Activated naive CD4-positive, alpha-beta T cell treated with anti-CD3 and anti-CD28 coated beads for 36 hours (primary cell): Measurements from ENCODE around the gene PIGM. TPM values are rescaled to one million over a fixed set of nuclear protein-coding genes. Genes with fewer than 3 reads are reported as not detected.

Experiments
- CTCF ChIA-PET: fragments of 350-600 bp; sonication (Branson Sonifier 250); formaldehyde crosslinking; loops from one replicate; lab custom pipeline; 2021; ENCODE audit warnings: antibody characterized with exemption; lab: Charles Lee
- DNase-seq: peaks from one replicate; pipeline ENCODE4 v3.0.0-alpha.2; 2020
- H3K27ac Mint-ChIP-seq: one replicate; pipeline ENCODE4 v1.8.0; 2021; ENCODE audit warnings: mild to moderate bottlenecking, mixed read lengths
- H3K27me3 Mint-ChIP-seq: one replicate; pipeline ENCODE4 v1.8.0; 2021; ENCODE audit warnings: low read depth, mixed read lengths
- H3K36me3 Mint-ChIP-seq: one replicate; pipeline ENCODE4 v1.8.0; 2021; ENCODE audit warnings: low read depth, mixed read lengths
- H3K4me1 Mint-ChIP-seq: one replicate; pipeline ENCODE4 v1.8.0; 2021; ENCODE audit warnings: low read depth, mixed read lengths
- H3K4me3 Mint-ChIP-seq: one replicate; pipeline ENCODE4 v1.8.0; 2021; ENCODE audit warnings: mild to moderate bottlenecking, moderate library complexity, mixed read lengths
- H3K9me3 Mint-ChIP-seq: one replicate; pipeline ENCODE4 v1.8.0; 2021; ENCODE audit warnings: mixed read lengths
- intact Hi-C: fragments of 100-400 bp; cut with micrococcal nuclease; formaldehyde crosslinking; loops from one replicate; pipeline ENCODE4 v1.15.1; 2023
- total RNA-seq, 2 experiments: library from RNA; stranded (reverse); gene quantifications; one replicate each; pipeline ENCODE4 v1.2.3, GENCODE V29; 2021

The PIGM gene
- total RNA-seq, 2 experiments from 2014 or later: 2.6 TPM

DNA sequence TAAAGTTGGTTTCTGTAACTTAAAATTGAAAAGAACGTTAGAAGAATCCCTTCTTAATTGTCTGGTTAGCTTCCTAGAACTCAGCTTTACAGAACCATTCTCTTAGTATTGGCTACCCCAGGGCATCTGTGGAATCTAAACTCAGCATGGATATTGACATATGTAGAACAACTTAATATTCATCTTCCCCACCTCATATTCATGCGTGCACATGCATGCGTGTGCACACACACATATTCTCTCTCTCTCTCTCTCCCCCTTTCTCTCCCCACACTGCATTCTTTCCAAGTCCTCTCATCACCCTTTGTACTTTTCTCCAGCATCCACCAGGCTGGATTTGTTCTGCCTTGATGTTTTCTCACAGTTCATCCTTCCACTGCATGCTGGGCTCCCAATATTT, 13.4 kb downstream of the PIGM start:
- Mint-ChIP-seq H3K9me3 (no peaks in the 10 kb centered on the region), H3K4me1 (no peaks in the 10 kb centered on the region), H3K27ac (no peak overlapping the region), H3K4me3 (no peak overlapping the region), H3K36me3 (no peaks in the 10 kb centered on the region), H3K27me3 (peaks cover 3% of the 10 kb centered on the region)
- no peak for DNase-seq
- CTCF ChIA-PET: interaction anchor here (0.6 to 4.4 kb wide), 3 partner anchors 11 to 129 kb away, joined by 4 to 35 read pairs (median 6); no protein-coding TSS in a partner anchor
- intact Hi-C loops: no loop called here

DNA sequence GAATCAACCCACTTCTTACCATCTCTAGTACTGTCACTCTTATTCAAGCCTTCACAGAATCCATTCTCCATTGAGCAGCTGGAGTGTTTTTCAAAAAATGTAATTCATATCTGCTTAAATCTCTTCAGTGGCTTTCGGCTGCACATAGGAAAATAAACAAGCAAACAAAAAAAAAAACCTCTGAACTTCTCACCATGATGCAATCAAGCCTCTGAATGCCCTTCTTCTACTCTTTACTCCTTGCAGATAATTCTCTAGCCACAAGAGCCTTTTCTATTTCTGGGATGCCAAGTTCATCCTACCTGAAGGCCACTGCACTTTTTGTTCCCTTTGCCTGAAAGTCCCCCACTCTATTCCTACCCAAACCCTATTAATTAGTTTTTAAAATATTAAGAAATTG, 14.2 kb downstream of the PIGM start:
- no peak overlapping the region for H3K4me3 Mint-ChIP-seq
- H3K4me1 Mint-ChIP-seq: no peaks in the 10 kb centered on the region
- no peak overlapping the region for H3K27ac Mint-ChIP-seq
- CTCF ChIA-PET: interaction anchor here (0.6 to 4.4 kb wide), 5 partner anchors 10 to 130 kb away, joined by 3 to 35 read pairs (median 4); no protein-coding TSS in a partner anchor
- H3K9me3 Mint-ChIP-seq: no peaks in the 10 kb centered on the region
- intact Hi-C loops: no loop called here
- H3K36me3 Mint-ChIP-seq: no peaks in the 10 kb centered on the region
- DNase-seq: no peak
- peaks cover 3% of the 10 kb centered on the region for H3K27me3 Mint-ChIP-seq

DNA sequence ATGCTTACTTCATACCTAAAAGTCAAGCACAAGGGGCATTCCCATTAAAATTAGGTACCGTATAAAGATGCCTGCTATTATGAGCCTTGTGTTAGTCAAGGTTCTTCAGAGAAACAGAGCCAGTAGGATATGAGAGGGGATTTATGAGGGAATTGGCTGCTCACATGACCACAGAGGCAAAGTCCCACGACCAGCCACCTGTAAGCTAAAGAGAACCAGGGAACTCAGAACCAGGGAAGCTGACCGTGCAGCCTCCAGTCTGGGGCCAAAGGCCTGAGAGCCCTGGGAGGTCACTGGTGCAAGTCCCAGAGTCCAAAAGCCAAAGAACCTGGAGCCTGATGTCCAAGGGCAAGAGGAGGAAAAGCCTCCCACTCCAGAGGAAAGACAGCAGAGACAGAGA, 20.0 kb downstream of the PIGM start:
- H3K36me3 Mint-ChIP-seq: no peaks in the 10 kb centered on the region
- intact Hi-C loops: no loop called here

DNA sequence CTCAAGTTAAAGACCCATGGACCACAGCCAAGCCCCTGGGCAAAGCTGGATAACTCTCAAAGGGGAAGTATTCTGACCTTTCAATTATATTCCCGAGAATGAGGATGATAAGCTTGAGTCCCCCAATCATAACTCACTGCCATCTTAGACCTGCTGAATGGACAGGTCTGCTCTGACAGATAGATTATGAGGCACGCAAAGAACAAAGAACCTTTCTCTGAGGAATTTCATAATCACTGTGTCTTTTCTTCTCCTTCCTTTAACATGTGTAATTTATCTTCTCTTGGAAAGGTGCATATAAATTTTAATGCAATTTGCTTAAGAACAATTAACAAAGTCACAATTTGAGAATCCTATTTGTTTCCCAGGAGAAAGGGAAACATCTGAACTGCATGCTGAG, 22.0 kb downstream of the PIGM start:
- no peaks in the 10 kb centered on the region for H3K36me3 Mint-ChIP-seq
- intact Hi-C loops: loop anchor here (5.0 kb wide), 1 partner anchor 798 kb away; no protein-coding TSS in a partner anchor
- no peak overlapping the region for H3K27ac Mint-ChIP-seq
- no peak for DNase-seq
- no peaks in the 10 kb centered on the region for H3K4me1 Mint-ChIP-seq
- H3K27me3 Mint-ChIP-seq: no peaks in the 10 kb centered on the region
- CTCF ChIA-PET: interaction anchor here (1.1 to 10.9 kb wide), 6 partner anchors 12 to 212 kb away, joined by 3 to 228 read pairs (median 28); partner anchors contain the start of genes PIGM and SLAMF9
- H3K4me3 Mint-ChIP-seq: no peak overlapping the region
- no peaks in the 10 kb centered on the region for H3K9me3 Mint-ChIP-seq

More for the DNA sequence above, 20.0 kb downstream of the PIGM start:
- H3K4me3 Mint-ChIP-seq: no peak overlapping the region
- DNase-seq: no peak
- no peaks in the 10 kb centered on the region for H3K27me3 Mint-ChIP-seq
- CTCF ChIA-PET: no interaction called here
- H3K4me1 Mint-ChIP-seq: no peaks in the 10 kb centered on the region
- H3K27ac Mint-ChIP-seq: no peak overlapping the region
- H3K9me3 Mint-ChIP-seq: no peaks in the 10 kb centered on the region

DNA sequence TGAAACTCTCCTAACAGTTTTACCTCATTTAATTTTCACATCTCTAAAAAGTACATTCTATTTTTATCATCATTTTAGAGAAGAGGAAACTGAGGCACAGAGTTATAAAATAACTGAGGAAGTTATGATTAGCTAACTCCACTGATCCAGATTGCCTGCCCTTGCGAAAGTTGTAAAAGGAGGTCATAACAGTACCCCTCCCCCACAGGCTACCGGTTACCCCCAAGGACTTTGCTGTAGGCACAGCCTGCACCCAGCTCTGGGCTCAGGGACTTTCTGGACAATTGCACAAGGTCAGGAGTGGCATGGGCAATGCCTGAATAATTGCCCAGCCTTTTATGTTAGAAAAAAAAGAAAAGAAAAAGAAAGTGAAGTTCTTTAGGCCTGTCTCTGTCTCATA, 22.7 kb downstream of the PIGM start:
- no peaks in the 10 kb centered on the region for H3K4me1 Mint-ChIP-seq
- intact Hi-C loops: loop anchor here (5.0 kb wide), 1 partner anchor 797 kb away; no protein-coding TSS in a partner anchor
- CTCF ChIA-PET: interaction anchor here (0.8 to 10.9 kb wide), 13 partner anchors 9 to 206 kb away, joined by 3 to 228 read pairs (median 19); partner anchors contain the start of genes FCRL6, PIGM, SLAMF9 and TAGLN2
- no peak overlapping the region for H3K27ac Mint-ChIP-seq
- H3K4me3 Mint-ChIP-seq: no peak overlapping the region
- H3K9me3 Mint-ChIP-seq: no peaks in the 10 kb centered on the region
- H3K27me3 Mint-ChIP-seq: no peaks in the 10 kb centered on the region
- no peak for DNase-seq
- H3K36me3 Mint-ChIP-seq: no peaks in the 10 kb centered on the region

DNA sequence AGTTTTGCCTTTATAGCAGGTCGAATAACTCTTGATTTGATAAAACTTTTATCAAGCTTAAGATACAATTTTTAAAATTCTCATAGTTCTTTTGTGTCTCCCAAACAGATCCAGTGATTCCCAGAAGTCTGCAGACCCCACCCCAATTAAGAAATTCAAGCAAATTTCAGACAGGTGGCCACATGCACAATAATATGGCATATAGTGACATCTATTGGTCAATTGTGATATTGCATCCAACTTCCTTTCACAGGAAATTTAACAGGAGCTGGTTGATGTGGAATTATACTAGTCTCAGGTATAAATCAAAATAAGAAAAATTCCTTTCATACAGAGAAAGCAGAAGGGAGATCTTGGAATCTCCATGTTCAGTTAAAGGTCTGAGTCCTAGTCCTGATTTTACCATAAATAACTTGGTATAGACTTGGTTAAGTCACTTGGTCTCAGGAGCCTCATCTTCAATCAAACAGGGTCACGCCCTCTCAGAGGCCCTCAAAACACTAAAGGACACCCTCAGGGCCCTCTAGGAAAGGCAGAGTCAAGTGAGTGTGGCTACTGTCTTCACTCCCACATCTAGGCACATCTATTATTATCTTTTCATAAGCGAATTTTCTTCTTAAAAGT, 24.1 kb downstream of the PIGM start:
- intact Hi-C loops: loop anchor here (1.0 to 5.0 kb wide), 6 partner anchors 63 to 795 kb away; partner anchors contain the start of genes DUSP23 and IGSF9
- no peak for DNase-seq
- no peak overlapping the region for H3K4me3 Mint-ChIP-seq
- no peaks in the 10 kb centered on the region for H3K9me3 Mint-ChIP-seq
- H3K4me1 Mint-ChIP-seq: no peaks in the 10 kb centered on the region
- H3K27ac Mint-ChIP-seq: no peak overlapping the region
- H3K36me3 Mint-ChIP-seq: no peaks in the 10 kb centered on the region
- CTCF ChIA-PET: interaction anchor here (0.6 to 10.9 kb wide), 42 partner anchors 9 to 867 kb away, joined by 3 to 228 read pairs (median 6); partner anchors contain the start of genes DUSP23, FCRL6, IGSF9 and PIGM
- no peaks in the 10 kb centered on the region for H3K27me3 Mint-ChIP-seq

DNA sequence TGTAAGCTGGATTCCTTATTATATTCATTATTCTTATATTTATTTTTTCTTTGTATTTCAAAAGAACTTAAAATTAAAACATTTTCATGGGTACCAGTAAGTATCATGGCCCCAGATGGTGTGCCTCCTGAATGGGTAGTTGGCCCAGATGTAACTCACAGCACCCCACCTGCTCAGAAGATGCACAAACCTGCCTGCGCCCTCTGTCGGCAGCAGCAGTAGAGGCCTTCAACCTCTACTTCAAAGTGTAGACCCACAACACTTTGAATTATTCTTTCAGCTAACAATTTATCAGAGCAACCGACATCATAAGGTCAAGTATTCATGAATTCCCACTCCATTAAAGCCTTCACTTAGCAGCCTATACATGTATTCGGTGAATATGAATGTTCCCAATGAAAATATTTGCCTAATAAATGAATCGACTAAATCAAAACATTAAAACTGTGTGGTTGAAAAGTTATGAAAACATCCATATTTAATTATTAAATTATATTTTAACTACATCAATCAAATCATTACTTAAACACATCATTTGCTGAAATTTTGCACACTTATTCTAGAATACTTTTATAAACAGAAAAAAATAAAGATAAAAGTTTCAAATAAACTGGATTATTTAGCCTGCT, 25.4 kb downstream of the PIGM start:
- Mint-ChIP-seq H3K27ac (no peak overlapping the region), H3K27me3 (no peaks in the 10 kb centered on the region), H3K4me1 (no peaks in the 10 kb centered on the region), H3K9me3 (no peaks in the 10 kb centered on the region), H3K36me3 (no peaks in the 10 kb centered on the region), H3K4me3 (no peak overlapping the region)
- intact Hi-C loops: loop anchor here (2.0 to 5.0 kb wide), 2 partner anchors 62 to 794 kb away; partner anchors contain the start of gene IGSF9
- CTCF ChIA-PET: interaction anchor here (0.7 to 10.9 kb wide), 32 partner anchors 10 to 225 kb away, joined by 3 to 228 read pairs (median 6); partner anchors contain the start of genes DUSP23, FCRL6, IGSF9 and PIGM
- DNase-seq: peak; percentile 84

DNA sequence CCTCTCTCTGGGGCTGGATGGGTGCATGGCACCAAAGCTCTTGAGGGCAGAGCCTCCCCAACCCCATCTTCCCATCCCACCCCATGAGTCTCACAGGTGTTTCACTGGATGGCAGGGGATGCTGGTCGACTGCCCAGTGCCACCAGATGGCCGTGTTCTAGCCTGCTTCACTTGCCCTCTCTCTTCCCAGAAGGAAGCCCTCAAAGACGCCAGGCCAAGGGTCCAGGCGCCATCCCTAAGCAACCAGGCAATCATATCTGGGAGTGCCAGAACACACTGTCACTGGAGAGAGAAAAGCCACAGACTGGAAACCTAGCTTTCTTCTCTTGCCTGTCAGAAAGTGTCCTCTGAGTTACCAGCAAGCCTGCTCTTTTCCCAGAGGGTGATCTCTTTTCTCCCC, 26.7 kb downstream of the PIGM start:
- CTCF ChIA-PET: interaction anchor here (0.9 to 10.9 kb wide), 17 partner anchors 9 to 207 kb away, joined by 3 to 228 read pairs (median 7); partner anchors contain the start of genes IGSF9, PIGM, SLAMF9 and TAGLN2
- H3K4me3 Mint-ChIP-seq: no peak overlapping the region
- H3K27ac Mint-ChIP-seq: no peak overlapping the region
- no peaks in the 10 kb centered on the region for H3K4me1 Mint-ChIP-seq
- intact Hi-C loops: loop anchor here (5.0 kb wide), 1 partner anchor 793 kb away; no protein-coding TSS in a partner anchor
- H3K27me3 Mint-ChIP-seq: no peaks in the 10 kb centered on the region
- H3K9me3 Mint-ChIP-seq: no peaks in the 10 kb centered on the region
- H3K36me3 Mint-ChIP-seq: no peaks in the 10 kb centered on the region
- no peak for DNase-seq

DNA sequence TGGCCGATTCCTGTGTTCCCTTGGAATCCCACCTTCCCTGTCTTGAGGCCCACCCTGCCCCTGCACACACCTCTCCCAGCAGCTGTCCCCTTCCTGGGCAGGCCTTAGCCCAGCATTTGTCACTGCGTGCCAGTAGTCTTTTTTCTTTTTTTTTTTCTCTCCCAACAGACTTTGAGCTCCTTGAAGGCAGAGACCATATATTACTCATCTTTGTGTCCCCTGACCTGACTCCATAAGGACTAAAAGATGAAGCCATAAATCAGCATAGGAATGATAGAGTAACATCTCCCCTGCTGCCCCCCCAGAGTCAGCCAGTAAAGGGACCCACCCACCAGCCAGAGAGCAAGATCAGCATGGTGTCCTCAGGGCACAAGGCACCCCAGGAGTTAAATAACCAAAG, 27.4 kb downstream of the PIGM start:
- Mint-ChIP-seq H3K27ac (no peak overlapping the region), H3K9me3 (no peaks in the 10 kb centered on the region), H3K4me1 (no peaks in the 10 kb centered on the region), H3K4me3 (no peak overlapping the region), H3K36me3 (no peaks in the 10 kb centered on the region), H3K27me3 (no peaks in the 10 kb centered on the region)
- intact Hi-C loops: no loop called here
- CTCF ChIA-PET: interaction anchor here (0.9 to 10.9 kb wide), 11 partner anchors 11 to 206 kb away, joined by 3 to 228 read pairs (median 9); partner anchors contain the start of genes IGSF9, SLAMF9 and TAGLN2
- DNase-seq: no peak

DNA sequence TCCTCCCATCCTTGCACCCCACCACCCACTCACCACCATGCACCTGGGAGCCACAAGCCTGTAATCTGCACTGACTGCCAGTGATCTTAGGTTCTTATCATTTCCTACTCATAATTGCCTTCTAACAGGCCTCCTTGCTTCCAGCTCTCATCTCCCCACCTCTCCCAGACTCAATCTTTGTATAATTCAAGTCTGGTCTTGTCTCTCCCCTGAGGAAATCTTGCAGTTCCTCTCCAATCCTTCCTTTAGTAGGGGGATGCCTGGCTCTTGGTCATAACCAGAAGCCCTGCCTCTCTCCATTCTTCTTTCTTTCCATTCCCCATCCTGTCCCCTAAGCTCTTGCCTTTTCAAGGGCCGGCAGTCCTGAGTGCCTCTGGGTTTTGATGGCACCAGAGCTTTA, 27.8 kb downstream of the PIGM start:
- H3K27me3 Mint-ChIP-seq: no peaks in the 10 kb centered on the region
- no peak for DNase-seq
- H3K36me3 Mint-ChIP-seq: no peaks in the 10 kb centered on the region
- H3K4me1 Mint-ChIP-seq: no peaks in the 10 kb centered on the region
- no peak overlapping the region for H3K27ac Mint-ChIP-seq
- no peak overlapping the region for H3K4me3 Mint-ChIP-seq
- CTCF ChIA-PET: interaction anchor here (0.5 to 10.9 kb wide), 8 partner anchors 10 to 205 kb away, joined by 3 to 228 read pairs (median 6); partner anchors contain the start of gene TAGLN2
- no peaks in the 10 kb centered on the region for H3K9me3 Mint-ChIP-seq
- intact Hi-C loops: no loop called here

DNA sequence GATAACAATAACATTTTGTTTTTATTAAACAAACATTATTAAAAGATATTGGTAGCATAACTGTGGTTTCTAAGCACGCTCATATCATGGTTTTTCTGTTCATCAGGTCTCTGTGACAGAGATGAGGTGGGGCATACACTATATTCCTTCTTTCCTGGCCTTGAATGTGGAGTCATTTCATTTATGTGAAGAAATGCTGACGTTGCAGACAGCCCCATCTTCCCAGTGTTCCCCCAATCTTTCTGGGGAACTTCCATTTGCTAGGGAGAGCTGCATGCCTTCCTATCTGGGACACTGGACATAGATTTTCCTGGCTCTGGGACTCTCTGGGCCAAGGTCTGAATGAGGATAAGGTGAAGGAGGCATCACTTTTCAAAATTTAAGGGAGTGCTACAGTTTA, 30.4 kb downstream of the PIGM start:
- Mint-ChIP-seq H3K27ac (no peak overlapping the region), H3K36me3 (no peaks in the 10 kb centered on the region), H3K9me3 (no peaks in the 10 kb centered on the region), H3K4me1 (no peaks in the 10 kb centered on the region), H3K4me3 (no peak overlapping the region), H3K27me3 (no peaks in the 10 kb centered on the region)
- intact Hi-C loops: no loop called here
- CTCF ChIA-PET: interaction anchor here (0.5 to 10.9 kb wide), 4 partner anchors 13 to 628 kb away, joined by 3 to 228 read pairs (median 3); no protein-coding TSS in a partner anchor
- no peak for DNase-seq

DNA sequence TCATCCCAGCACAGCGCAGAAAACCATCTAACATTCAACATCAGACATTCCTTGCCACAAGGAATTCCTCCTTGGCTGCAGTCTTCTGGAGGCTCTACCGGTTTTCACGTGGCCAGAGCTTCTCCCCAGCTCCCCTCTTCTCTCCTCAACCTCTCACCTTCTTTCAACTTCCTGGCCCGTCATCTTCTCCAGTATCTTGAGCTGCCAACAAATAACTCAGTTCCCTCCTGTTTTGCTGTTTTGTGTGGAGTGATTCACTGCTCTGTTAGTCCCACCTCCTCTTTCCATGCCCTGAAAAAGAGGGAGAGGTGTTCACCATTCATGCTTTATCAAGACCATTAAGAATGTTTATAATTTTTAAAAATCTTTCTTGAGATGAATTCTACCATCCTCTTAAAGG, 32.6 kb downstream of the PIGM start:
- intact Hi-C loops: no loop called here
- CTCF ChIA-PET: interaction anchor here (0.5 to 2.1 kb wide), 4 partner anchors 8 to 107 kb away, joined by 3 to 12 read pairs (median 4); no protein-coding TSS in a partner anchor
- Mint-ChIP-seq H3K36me3 (no peaks in the 10 kb centered on the region), H3K4me1 (no peaks in the 10 kb centered on the region), H3K27ac (no peak overlapping the region), H3K4me3 (no peak overlapping the region), H3K27me3 (no peaks in the 10 kb centered on the region), H3K9me3 (no peaks in the 10 kb centered on the region)
- no peak for DNase-seq
